Skeletal muscle tissue (tissue), 4 donors: ENCODE results near the gene ZBED5. TPM values are rescaled to one million over a fixed set of nuclear protein-coding genes. Genes with fewer than 3 reads are reported as not detected.

Experiments
- H3K27ac ChIP-seq: one replicate; pipeline ENCODE4 v1.7.0; 2013; ENCODE audit warnings: mild to moderate bottlenecking, low read depth, low read length, inconsistent platforms
- H3K27me3 ChIP-seq, 3 donors: one replicate each; pipeline ENCODE4 v1.7.0; 2013; ENCODE audit warnings: low read length in 3 of 3; ENCODE audit not compliant: control insufficient read depth in 3 of 3, insufficient read depth in 3 of 3
- H3K36me3 ChIP-seq, 3 donors: one replicate each; pipeline ENCODE4 v1.7.0; 2013; ENCODE audit warnings: low read length in 3 of 3; ENCODE audit not compliant: control insufficient read depth in 3 of 3, insufficient read depth in 3 of 3
- H3K4me1 ChIP-seq, 3 donors: one replicate each; pipeline ENCODE4 v1.7.0; 2013; ENCODE audit warnings: low read length in 3 of 3, mild to moderate bottlenecking in 3 of 3; ENCODE audit not compliant: control insufficient read depth in 3 of 3, insufficient read depth in 3 of 3
- H3K4me3 ChIP-seq, 3 donors: one replicate each; pipeline ENCODE4 v1.7.0; 2013; ENCODE audit warnings: low read length in 3 of 3
- H3K9ac ChIP-seq, 3 donors: one replicate each; pipeline ENCODE4 v1.7.0; 2013; ENCODE audit warnings: low read length in 3 of 3, mild to moderate bottlenecking in 3 of 3, moderate library complexity in 2 of 3, low read depth in 1 of 3
- H3K9me3 ChIP-seq, 3 donors: one replicate each; pipeline ENCODE4 v1.7.0; 2013; ENCODE audit warnings: low read length in 3 of 3; ENCODE audit not compliant: control insufficient read depth in 3 of 3
- total RNA-seq: library from RNA; depleted of rRNA; stranded (reverse); fragments of >200 nt; gene quantifications from one replicate; pipeline ENCODE4 v1.2.3, GENCODE V29; 2014
- donor health status: Osteomylitis.

The ZBED5 gene
- total RNA-seq: 21.4 TPM

- Histone ChIP-seq H3K9me3 (no peaks in the 10 kb centered on the region), H3K36me3 (peaks cover 12 to 26% (median 24%) of the 10 kb centered on the region in 3 donors), H3K4me3 (peak within 1 kb of the TSS; percentile 95 to 99 (median 97)), H3K4me1 (peaks cover 13 to 26% (median 14%) of the 10 kb centered on the region in 3 donors), H3K27me3 (no peaks in the 10 kb centered on the region), H3K9ac (peak within 1 kb of the TSS; percentile 93 to 99 (median 97)), H3K27ac (peak within 1 kb of the TSS; percentile 98)
Observed at GRCh38 chr11:10857709-10858438, at the start of gene ZBED5. Gene ZBED5 (minus strand): TSS chr11:10858053. CDS start chr11:10854945, 3,108 bp downstream.

GRCh38 chr11:10906521-10906920 is 48.7 kb upstream of the ZBED5 start:
- Histone ChIP-seq H3K27ac (no peak overlapping the region), H3K9ac (no peak overlapping the region), H3K36me3 (no peaks in the 10 kb centered on the region), H3K4me3 (no peak overlapping the region), H3K4me1 (peaks cover 3 to 13% (median 11%) of the 10 kb centered on the region in 3 donors), H3K27me3 (no peaks in the 10 kb centered on the region), H3K9me3 (no peaks in the 10 kb centered on the region)

- peaks cover 34 to 47% (median 46%) of the 10 kb centered on the region in 3 donors for H3K4me1 ChIP-seq
- H3K27ac ChIP-seq: peak overlapping the region; percentile 98
- no peaks in the 10 kb centered on the region for H3K36me3 ChIP-seq
Observed at GRCh38 chr11:10902301-10903063, 44.6 kb upstream of the ZBED5 start.

GRCh38 chr11:10900681-10901415 is 43.0 kb upstream of the ZBED5 start:
- no peaks in the 10 kb centered on the region for H3K9me3 ChIP-seq
- H3K27me3 ChIP-seq: no peaks in the 10 kb centered on the region
- H3K4me1 ChIP-seq: peaks cover 44 to 54% (median 46%) of the 10 kb centered on the region in 3 donors
- H3K27ac ChIP-seq: peak overlapping the region; percentile 98
- peaks cover 0 to 5% (median 0%) of the 10 kb centered on the region in 3 donors for H3K36me3 ChIP-seq
- H3K4me3 ChIP-seq: peak overlapping the region; percentile 2 to 32 (median 9)
- peak overlapping the region; percentile 86 to 94 (median 90) for H3K9ac ChIP-seq

More at GRCh38 chr11:10902301-10903063, 44.6 kb upstream of the ZBED5 start:
- Histone ChIP-seq H3K4me3 (no peak overlapping the region), H3K9me3 (no peaks in the 10 kb centered on the region), H3K9ac (no peak overlapping the region), H3K27me3 (no peaks in the 10 kb centered on the region)

- H3K4me3 ChIP-seq: peak overlapping the region; percentile 63 to 82 (median 81)
- peak overlapping the region; percentile 98 for H3K27ac ChIP-seq
- H3K9ac ChIP-seq: peak overlapping the region; percentile 86 to 94 (median 90)
- H3K4me1 ChIP-seq: peaks cover 54 to 66% (median 56%) of the 10 kb centered on the region in 3 donors
- no peaks in the 10 kb centered on the region for H3K27me3 ChIP-seq
- H3K9me3 ChIP-seq: no peaks in the 10 kb centered on the region
- H3K36me3 ChIP-seq: peaks cover 0 to 5% (median 0%) of the 10 kb centered on the region in 3 donors
Observed at GRCh38 chr11:10899121-10899830, 41.4 kb upstream of the ZBED5 start.

GRCh38 chr11:10898763-10899025 is 40.8 kb upstream of the ZBED5 start:
- Histone ChIP-seq H3K36me3 (peaks cover 0 to 5% (median 0%) of the 10 kb centered on the region in 3 donors), H3K4me1 (peaks cover 58 to 71% (median 62%) of the 10 kb centered on the region in 3 donors), H3K4me3 (peak overlapping the region; percentile 63 to 82 (median 81)), H3K9ac (peak overlapping the region; percentile 86 to 94 (median 90)), H3K9me3 (no peaks in the 10 kb centered on the region), H3K27ac (peak overlapping the region; percentile 98), H3K27me3 (no peaks in the 10 kb centered on the region)

GRCh38 chr11:10898003-10898762 is 40.3 kb upstream of the ZBED5 start:
- peak overlapping the region; percentile 86 to 94 (median 90) for H3K9ac ChIP-seq
- H3K4me3 ChIP-seq: peak overlapping the region; percentile 63 to 82 (median 81)
- peaks cover 62 to 77% (median 67%) of the 10 kb centered on the region in 3 donors for H3K4me1 ChIP-seq
- no peaks in the 10 kb centered on the region for H3K9me3 ChIP-seq
- peak overlapping the region; percentile 98 for H3K27ac ChIP-seq
- H3K27me3 ChIP-seq: no peaks in the 10 kb centered on the region
- peaks cover 0 to 5% (median 0%) of the 10 kb centered on the region in 3 donors for H3K36me3 ChIP-seq

GRCh38 chr11:10897150-10897549 is 39.3 kb upstream of the ZBED5 start:
- peak overlapping the region; percentile 38 to 81 (median 63) for H3K4me3 ChIP-seq

More at GRCh38 chr11:10897150-10897549, 39.3 kb upstream of the ZBED5 start:
- Histone ChIP-seq H3K9me3 (no peaks in the 10 kb centered on the region), H3K4me1 (peaks cover 63 to 80% (median 65%) of the 10 kb centered on the region in 3 donors), H3K9ac (peak overlapping the region in 2 of 3 donors; percentile 16 to 94), H3K27ac (peak overlapping the region; percentile 98), H3K36me3 (peaks cover 0 to 5% (median 0%) of the 10 kb centered on the region in 3 donors), H3K27me3 (no peaks in the 10 kb centered on the region)
